CMK (cell line): ENCODE measurements around the gene USP34.

Experiments
- DNase-seq: peaks from one replicate; pipeline ENCODE4 v3.0.0-alpha.2; 2010; ENCODE audit warnings: low read depth

The USP34 gene

DNA sequence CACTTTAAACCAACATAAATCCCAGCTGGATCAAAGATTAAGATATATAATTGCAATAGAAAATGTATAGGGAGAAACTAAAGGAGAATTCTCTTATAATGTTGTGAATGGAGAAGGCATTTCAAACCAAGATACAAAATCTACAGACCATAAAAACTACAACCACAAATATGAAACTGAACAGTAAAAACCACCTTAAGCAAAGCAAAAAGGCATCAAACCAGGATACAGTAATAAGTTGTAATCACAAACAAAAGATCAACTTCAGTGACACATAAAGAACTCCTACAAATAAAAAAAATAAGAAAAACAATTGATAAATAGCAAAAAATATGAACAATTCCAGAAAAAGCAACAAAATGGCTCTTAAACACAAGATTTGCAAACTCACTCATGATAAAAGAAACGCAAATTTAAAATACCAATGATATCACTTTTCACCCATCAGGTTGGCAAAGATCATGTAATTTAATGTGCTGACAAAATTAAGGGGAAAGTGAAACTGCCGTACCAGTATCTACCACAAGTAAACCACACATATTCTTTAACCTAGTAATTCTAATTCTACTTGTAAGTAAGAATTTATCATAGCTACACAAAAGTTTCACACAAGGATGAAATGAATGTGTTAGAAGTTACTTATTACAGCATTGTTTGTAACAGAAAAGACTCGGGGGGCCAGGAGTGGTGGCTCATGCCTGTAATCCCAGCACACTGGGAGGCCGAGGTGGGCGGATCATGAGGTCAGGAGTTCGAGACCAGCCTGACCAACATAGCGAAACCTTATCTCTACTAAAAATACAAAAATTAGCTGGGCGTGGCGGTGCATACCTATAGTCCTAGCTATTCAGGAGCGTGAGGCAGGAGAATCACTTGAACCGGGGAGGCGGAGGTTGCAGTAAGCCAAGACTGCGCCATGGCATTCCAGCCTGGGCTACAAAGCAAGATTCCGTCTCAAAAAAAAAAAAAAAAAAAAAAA, 101.9 kb downstream of the USP34 start:
- DNase-seq = no peak

DNA sequence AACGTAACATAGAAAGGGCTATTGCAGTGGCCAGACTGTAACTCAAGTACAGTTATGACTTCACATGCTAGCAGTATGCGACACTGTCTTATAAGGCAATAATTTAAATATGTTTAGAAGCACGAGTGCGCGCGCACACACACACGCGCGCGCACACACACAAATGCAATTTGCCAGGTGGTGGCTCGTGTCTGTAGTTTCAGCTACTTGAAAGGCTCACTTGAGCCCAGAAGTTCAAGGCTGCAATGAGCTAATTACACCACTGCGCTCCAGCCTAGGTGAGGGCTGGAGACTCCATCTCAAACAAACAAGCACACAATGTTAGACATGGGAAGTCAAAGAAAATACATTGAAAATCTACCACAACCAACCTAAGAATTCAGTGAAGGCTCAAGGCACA, 103.7 kb downstream of the USP34 start:
- DNase-seq = no peak

DNA sequence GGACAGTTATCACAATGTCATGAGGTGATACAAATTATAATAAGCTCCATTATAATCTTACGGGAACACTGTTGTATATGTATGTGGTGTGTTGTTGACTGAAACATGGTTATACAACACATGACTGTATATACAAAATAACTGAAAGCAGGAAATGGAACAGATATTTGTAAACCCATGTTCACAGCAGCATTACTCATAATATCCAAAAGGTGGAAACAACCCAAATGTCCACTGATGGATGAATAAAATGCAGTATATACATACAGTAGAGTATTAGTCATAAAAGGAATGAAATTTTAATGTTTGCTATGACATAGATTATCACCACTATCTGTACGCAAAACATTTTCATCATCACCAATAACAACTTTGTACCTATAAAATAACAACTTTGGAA, 107.3 kb downstream of the USP34 start:
- DNase-seq = no peak

GRCh38 chr2:61362873-61363272, 108.0 kb downstream of the USP34 start:
- no peak for DNase-seq

DNA sequence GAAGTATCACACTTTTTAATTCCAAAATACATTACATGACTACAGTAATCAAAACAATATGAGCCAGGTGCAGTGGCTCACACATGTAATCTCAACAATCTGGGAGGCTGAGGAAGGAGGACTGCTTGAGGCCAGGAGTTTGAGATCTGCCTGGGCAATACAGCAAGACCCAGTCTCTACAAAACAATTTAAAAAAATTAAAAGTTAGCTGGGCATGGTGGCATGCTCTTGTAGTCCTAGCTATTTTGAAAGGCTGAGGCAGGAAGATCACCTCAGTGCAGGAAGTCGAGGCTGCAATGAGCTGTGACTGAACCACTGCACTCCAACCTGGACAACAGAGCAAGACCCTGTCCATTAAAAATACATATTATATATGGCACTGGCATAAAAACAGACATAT, 109.8 kb downstream of the USP34 start:
- DNase-seq = no peak

DNA sequence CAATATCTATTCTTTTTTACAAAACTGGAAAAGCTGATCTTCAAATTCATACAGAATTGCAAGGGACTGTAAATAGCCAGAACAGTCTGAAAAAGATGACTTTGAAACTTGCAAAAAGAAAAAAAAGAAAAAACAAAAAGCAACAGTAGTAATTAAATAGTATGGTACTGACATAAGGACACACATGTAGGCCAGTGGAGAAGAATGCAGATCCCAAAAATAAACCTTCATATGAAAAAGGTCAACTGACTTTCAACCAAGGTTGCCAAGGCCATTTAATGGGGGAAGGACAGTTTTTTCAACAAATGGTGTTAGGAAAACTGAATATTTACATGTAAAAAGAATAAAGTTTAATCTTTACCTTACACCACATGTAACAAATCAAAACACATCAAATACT, 111.8 kb downstream of the USP34 start:
- DNase-seq = no peak

DNA sequence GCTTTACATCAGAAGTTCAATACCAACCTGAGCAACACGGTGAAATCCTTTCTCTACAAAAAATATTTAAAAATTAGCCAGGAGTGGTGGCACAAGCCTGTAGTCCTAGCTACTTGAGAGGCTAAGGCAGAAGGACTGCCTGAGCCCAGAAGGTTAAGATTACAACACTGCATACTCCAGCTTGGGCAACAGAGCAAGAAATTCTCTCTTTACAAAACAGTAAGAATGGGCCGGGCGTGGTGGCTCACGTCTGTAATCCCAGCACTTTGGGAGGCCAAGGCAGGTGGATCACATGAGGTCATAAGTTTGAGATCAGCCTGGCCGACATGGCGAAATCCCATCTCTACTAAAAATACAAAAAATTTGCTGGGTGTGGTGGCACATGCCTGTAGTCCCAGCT, 113.2 kb downstream of the USP34 start:
- DNase-seq = no peak

DNA sequence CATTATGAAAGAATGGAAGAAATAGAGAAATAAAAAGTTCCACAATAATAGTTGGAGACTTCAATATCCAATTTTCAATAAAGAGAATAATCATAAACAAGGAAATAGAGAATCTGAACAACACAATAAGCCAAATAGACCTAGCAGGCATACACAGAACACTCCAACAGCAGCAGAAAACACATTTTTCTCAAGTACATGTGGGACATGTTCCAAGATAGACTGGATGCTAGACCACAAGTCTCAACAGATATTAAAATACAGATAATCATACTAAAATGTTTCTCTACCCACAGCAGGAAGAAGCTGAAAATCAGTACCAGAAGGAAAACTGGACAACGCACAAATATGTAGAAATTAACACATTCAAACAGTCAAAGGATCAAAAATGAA, 113.9 kb downstream of the USP34 start:
- DNase-seq = no peak

DNA sequence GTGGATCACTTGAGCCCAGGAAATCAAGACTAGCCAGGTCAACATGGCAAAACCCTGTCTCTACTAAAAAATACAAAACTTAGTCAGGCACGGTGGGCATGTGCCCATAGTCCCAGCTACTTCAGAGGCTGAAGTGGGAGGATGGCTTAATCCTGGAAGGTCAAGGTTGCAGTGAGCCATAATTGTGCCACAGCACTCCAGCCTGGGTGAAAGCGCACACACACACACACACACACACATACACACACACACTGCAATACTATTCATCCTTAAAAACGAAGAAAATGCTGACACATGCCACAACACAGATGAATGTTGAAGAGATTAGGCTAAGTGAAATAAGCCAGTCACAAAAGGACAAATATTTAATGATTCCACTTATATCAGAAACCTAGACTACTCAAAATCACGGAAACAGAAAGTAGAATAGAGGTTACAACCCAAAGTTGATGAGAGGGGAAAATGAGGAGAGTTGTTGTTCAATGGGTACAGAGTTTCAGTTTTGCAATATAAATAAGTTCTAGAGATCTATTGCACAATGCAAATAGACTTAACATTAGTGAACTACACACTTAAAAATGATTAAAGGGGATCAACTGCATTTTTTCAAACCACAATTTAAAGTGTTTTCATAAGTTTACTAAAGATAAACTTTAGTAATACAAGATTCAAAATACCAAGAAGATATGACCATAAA, 114.5 kb downstream of the USP34 start:
- no peak for DNase-seq

DNA sequence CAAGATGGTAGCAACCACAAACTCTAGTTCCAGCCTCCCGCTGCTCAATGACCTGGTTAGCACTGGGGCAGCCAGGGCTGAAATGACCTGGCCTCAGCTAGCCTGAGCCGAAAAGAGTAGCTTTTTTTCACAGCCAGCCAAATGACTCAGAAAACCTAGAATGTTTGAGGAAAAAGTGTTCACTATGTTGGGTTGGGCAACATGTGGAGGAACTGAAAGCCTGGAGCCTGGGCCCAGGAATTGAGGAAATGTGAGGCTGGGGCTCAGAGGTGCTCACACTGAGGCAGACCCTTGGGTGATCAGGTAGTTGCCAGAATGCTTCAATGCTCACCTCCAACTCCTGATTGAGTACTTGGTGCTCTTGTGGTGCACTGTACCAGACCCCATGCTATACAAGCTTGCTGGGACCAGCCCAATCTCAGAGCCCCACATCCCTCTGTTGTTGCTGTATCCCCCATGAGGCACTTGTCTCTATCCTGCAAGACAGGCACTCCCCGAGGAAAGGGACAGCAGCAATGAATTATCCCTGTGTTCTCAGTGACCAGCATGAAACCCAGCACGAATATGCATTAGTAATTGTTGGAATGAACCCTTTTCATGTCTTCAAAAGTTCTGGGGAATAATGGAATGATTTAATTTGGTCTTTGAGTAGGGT, 116.2 kb downstream of the USP34 start:
- no peak for DNase-seq

- DNase-seq = no peak
Measured at GRCh38 chr2:61353909-61354308, 117.0 kb downstream of the USP34 start.

- DNase-seq = no peak
Measured at GRCh38 chr2:61350777-61351176, 120.1 kb downstream of the USP34 start.

DNA sequence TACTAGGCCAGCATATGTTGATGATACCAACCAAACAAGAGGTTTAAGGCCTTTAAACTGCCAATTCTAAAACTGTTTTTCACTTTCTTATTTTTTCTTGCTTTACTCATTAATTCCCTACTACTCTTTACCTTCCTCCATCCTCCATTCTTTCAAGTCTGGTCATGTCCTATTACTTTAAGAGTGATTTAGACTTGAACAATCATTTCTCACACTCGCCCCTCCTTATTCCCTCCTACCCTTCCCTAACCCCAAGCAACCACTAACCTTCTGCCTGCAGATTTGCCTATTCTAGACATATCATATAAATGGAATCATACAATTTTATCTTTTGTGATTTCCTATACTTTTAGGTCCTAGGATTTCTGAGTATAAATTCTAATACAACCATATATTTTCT, 127.7 kb downstream of the USP34 start:
- DNase-seq = no peak

- DNase-seq = no peak
Measured at GRCh38 chr2:61340242-61340641, 130.6 kb downstream of the USP34 start.

DNA sequence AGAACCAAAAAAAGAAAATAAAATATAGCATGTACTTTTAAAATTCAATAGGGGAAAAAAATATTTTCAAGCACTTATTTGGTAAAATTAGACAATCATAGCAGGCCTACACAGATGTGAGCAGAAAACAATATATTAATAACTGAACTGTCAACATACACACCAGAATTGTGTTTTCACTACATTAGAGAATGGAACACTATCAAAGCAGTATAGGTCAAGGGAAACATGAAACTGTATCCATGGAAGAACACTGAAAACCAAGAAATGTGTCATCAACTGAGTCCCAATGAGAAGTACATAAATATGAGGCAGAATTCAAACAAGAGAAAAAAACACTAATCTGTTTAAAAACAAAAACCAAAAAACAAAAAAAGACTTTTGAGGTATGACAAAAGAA, 132.4 kb downstream of the USP34 start:
- no peak for DNase-seq

DNA sequence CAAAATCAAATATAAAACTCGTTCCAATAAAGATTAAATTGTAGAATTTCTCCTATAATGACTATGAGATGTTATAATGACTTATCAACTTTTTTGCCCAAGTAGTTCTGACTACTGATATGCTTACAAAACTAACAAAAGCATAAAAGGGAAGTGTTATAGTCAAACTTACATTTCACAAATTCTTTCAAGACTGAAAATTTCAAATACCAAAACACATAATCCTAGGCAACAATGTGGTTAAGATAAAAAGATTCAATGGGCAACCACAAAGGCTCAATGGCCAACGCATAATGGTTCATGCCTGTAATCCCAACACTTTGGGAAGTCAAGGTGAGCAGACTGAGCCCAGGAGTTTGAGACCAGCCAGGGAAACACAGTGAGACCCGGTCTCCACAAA, 135.7 kb downstream of the USP34 start:
- DNase-seq = no peak

DNA sequence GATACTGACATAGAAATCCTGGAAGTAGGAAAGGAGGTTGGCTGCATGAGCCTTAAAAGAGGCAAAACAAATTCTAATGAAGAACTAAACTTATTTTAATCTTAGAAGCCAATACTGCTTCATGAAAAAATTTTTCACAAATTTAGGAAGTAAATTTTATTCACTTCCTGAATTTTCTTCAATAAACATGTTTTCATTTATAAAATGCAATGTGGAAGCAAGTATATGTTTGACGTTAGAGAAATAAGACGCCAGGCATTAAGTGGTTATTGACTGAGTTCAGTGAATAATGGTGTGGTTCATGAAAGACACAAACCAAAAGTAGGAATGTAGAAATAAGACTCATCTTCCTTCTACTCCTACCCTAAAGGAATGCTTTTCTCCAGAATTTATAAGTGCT, 136.4 kb downstream of the USP34 start:
- no peak for DNase-seq

- no peak for DNase-seq
Measured at GRCh38 chr2:61328707-61329251, 142.1 kb downstream of the USP34 start.

DNA sequence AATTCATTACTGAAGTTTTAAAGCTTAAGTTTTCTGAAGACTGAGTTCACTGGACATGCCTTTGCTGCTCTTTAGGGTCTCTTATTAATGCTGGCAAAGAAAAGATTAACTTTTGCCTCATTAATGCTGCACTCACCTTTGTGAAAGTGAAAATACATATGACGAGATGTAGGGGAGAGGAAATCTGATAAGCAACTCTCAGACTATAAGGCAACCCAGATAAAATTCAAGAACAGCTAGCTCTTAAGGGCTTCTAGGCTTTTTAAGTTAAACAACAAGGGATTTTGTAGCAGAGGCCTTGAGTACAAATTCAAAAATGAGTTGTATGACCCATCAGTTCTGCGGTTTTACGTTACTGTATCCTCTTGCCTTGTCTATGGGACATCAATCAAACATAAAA, 143.7 kb downstream of the USP34 start:
- DNase-seq = no peak

DNA sequence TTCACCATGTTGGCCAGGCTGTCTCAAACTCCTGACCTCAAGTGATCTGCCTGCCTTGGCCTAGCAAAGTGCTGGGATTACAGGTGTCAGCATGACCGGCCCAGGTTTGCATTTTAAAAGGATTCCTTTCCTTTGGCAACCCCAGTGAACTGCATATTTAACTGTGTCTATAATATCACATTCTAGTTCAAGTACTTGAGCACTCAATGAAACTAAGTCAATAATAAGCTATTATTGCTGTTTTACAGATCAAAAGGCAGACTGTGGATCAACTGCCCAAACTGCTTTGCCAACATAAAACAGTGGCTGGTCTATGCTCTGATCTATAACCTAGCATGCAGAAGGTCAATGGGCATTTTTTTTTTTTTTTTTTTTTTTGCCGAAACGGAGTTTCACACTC, 144.5 kb downstream of the USP34 start:
- DNase-seq = no peak

DNA sequence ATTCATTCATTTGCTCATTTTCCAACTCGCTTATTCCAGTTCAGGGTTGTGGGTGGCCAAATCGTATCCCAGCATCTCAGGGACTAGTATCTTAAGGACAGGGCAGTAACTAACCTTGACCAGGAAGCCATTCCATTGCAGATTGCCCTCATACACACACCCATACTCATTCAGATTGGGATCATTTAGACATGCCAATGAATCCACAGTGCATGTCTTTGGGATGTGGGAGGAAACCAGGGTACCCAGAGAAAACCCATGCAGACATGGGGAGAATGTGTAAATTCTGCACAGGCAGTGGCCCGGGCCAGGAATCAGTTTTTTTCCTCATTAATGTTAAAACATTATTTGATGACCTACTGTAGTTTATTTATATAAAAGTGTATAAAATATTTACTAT, 150.7 kb downstream of the USP34 start:
- DNase-seq = no peak

- no peak for DNase-seq
Measured at GRCh38 chr2:61318553-61318952, 152.3 kb downstream of the USP34 start.

DNA sequence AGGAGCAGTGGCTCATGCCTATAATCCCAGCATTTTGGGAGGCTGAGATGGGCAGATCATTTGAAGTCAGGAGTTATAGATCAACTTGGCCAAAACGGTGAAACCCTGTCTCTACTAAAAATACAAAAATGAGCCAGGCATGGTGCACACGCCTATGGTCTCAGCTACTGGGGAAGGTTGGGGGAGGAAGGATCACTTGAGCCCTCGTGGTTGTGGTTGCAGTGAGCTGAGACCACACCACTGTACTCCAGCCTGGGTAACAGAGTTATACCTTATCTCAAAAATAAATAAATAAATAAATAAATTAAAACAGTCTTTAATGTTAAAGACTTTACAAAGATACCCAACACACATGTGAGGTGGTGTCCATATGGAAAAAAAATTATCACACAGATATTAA, 174.9 kb downstream of the USP34 start:
- peak; percentile 29 for DNase-seq
